ENCODE measurements around the gene PIP5KL1.

Gene PIP5KL1

GRCh38 chr9:127916720-127917581 is 13.6 kb downstream of the PIP5KL1 start, which contains the start of gene ST6GALNAC4:
TSS of gene ST6GALNAC4 (minus strand) at chr9:127917041. CDS start at chr9:127916419, 622 bp downstream.
- FAIRE-seq (peak; percentile 70), DNase-seq (ENCODE audit: insufficient read length, low spot score) (peak; percentile 80)

GRCh38 chr9:127915801-127916719 is 14.5 kb downstream of the PIP5KL1 start:
- FAIRE-seq (peak; percentile 86), DNase-seq (ENCODE audit: insufficient read length, low spot score) (no peak)

GRCh38 chr9:127915325-127915752 is 15.2 kb downstream of the PIP5KL1 start:
- DNase-seq (ENCODE audit: insufficient read length, low spot score) (no peak), FAIRE-seq (no peak)

- DNase-seq (ENCODE audit: insufficient read length, low spot score) (no peak), FAIRE-seq (no peak)
Measured at GRCh38 chr9:127913682-127914081, 16.9 kb downstream of the PIP5KL1 start.

- no peak for FAIRE-seq
- no peak for DNase-seq (ENCODE audit: insufficient read length, low spot score)
Measured at GRCh38 chr9:127912882-127913281, 17.7 kb downstream of the PIP5KL1 start.

- FAIRE-seq (no peak), DNase-seq (ENCODE audit: insufficient read length, low spot score) (no peak)
Measured at GRCh38 chr9:127912296-127912695, 18.3 kb downstream of the PIP5KL1 start.

- DNase-seq (ENCODE audit: insufficient read length, low spot score) = no peak
- peak; percentile 83 for FAIRE-seq
Measured at GRCh38 chr9:127910613-127911205, 19.9 kb downstream of the PIP5KL1 start.

- DNase-seq (ENCODE audit: insufficient read length, low spot score) (no peak), FAIRE-seq (no peak)
Measured at GRCh38 chr9:127909839-127910273, 20.7 kb downstream of the PIP5KL1 start.

- FAIRE-seq (no peak), DNase-seq (ENCODE audit: insufficient read length, low spot score) (no peak)
Measured at GRCh38 chr9:127908660-127908926, 22.0 kb downstream of the PIP5KL1 start.

- FAIRE-seq = no peak
- no peak for DNase-seq (ENCODE audit: insufficient read length, low spot score)
Measured at GRCh38 chr9:127907867-127908659, 22.5 kb downstream of the PIP5KL1 start.

- DNase-seq (ENCODE audit: insufficient read length, low spot score) (no peak), FAIRE-seq (peak; percentile 87)
Measured at GRCh38 chr9:127905788-127906191, 24.8 kb downstream of the PIP5KL1 start.

GRCh38 chr9:127905004-127905728 is 25.4 kb downstream of the PIP5KL1 start:
- FAIRE-seq = peak; percentile 82
- no peak for DNase-seq (ENCODE audit: insufficient read length, low spot score)

- FAIRE-seq (peak; percentile 65), DNase-seq (ENCODE audit: insufficient read length, low spot score) (no peak)
Measured at GRCh38 chr9:127904561-127905003, 26.0 kb downstream of the PIP5KL1 start.

GRCh38 chr9:127903557-127904475 is 26.8 kb downstream of the PIP5KL1 start:
- DNase-seq (ENCODE audit: insufficient read length, low spot score) = peak; percentile 60
- FAIRE-seq = peak; percentile 82

GRCh38 chr9:127899128-127899943 is 31.2 kb downstream of the PIP5KL1 start, which contains the start of gene ST6GALNAC6:
TSS of gene ST6GALNAC6 (minus strand) at chr9:127899603. CDS start at chr9:127897981, 1,622 bp downstream.
- FAIRE-seq (no peak), DNase-seq (ENCODE audit: insufficient read length, low spot score) (peak; percentile 93)

- FAIRE-seq (no peak), DNase-seq (ENCODE audit: insufficient read length, low spot score) (no peak)
Measured at GRCh38 chr9:127898433-127899127, 32.0 kb downstream of the PIP5KL1 start.

GRCh38 chr9:127897193-127897692 is 33.3 kb downstream of the PIP5KL1 start:
- DNase-seq (ENCODE audit: insufficient read length, low spot score) (peak; percentile 56), FAIRE-seq (no peak)
